IMR-90 (cell line): ENCODE measurements around the gene RAI2. TPM values are rescaled to one million over a fixed set of nuclear protein-coding genes. Genes with fewer than 3 reads are reported as not detected.

Experiments
- ATAC-seq: fragments of 200-7000 bp; cut with Tn5 transposase; 2 replicates; pipeline ENCODE4 v1.9.1; 2020; ENCODE audit warnings: low read depth, mild to moderate bottlenecking, moderate library complexity
- BruUV-seq: library from RNA; stranded (reverse); fragments of 400-500 nt; replicated peaks from 2 replicates; lab custom pipeline; 2021; lab: Mats Ljungman, UMichigan
- CTCF ChIA-PET: fragments of 300-600 bp; formaldehyde crosslinking; extraction: SDS; loops from one replicate; lab custom pipeline; 2021; ENCODE audit warnings: antibody characterized with exemption; lab: Yijun Ruan, JAX
- POLR2A ChIA-PET: fragments of 300-600 bp; sonication (Branson Sonifier 250); formaldehyde crosslinking; loops from one replicate; lab custom pipeline; 2022; ENCODE audit warnings: antibody characterized with exemption; ENCODE audit not compliant: unreplicated experiment; lab: Charles Lee
- DNase-seq: peaks from one replicate; pipeline ENCODE4 v3.0.0; 2013
- H2AFZ ChIP-seq: replicated peaks from 2 replicates; pipeline ENCODE3; 2013; ENCODE audit warnings: low read length, mild to moderate bottlenecking; ENCODE audit not compliant: poor library complexity
- H2AK5ac ChIP-seq: 2 replicates; pipeline ENCODE4 v1.6.1; 2013; ENCODE audit warnings: low read depth, low read length, inconsistent platforms
- H2AK9ac ChIP-seq: replicated peaks from 2 replicates; pipeline ENCODE3; 2013; ENCODE audit warnings: mild to moderate bottlenecking, low read depth, low read length, moderate library complexity; ENCODE audit not compliant: poor library complexity
- H2BK120ac ChIP-seq: 2 replicates; pipeline ENCODE4 v1.6.1; 2013; ENCODE audit warnings: low read depth, low read length, inconsistent platforms
- H2BK15ac ChIP-seq: 3 replicates; pipeline ENCODE4 v1.6.1; 2013; ENCODE audit warnings: low read depth, low read length, inconsistent platforms
- H2BK20ac ChIP-seq: 2 replicates; pipeline ENCODE4 v1.6.1; 2013; ENCODE audit warnings: low read depth, mild to moderate bottlenecking, inconsistent platforms, low read length, moderate library complexity
- H2BK5ac ChIP-seq: 2 replicates; pipeline ENCODE4 v1.6.1; 2013; ENCODE audit warnings: mild to moderate bottlenecking, low read depth, low read length, inconsistent platforms; ENCODE audit not compliant: poor library complexity, severe bottlenecking
- H3K14ac ChIP-seq: replicated peaks from 2 replicates; pipeline ENCODE4 v1.6.1; 2013; ENCODE audit warnings: low read depth, low read length, inconsistent platforms
- H3K18ac ChIP-seq: 2 replicates; pipeline ENCODE4 v1.6.1; 2013; ENCODE audit warnings: low read depth, low read length, control low read depth
- H3K23ac ChIP-seq: 2 replicates; pipeline ENCODE4 v1.6.1; 2013; ENCODE audit warnings: low read depth, low read length, inconsistent platforms
- H3K27ac ChIP-seq: 2 replicates; pipeline ENCODE4 v1.5.1; 2013; ENCODE audit warnings: mild to moderate bottlenecking, control low read depth, low read length; ENCODE audit not compliant: insufficient read depth
- H3K27me3 ChIP-seq: 2 replicates; pipeline ENCODE4 v1.6.1; 2013; ENCODE audit warnings: low read length; ENCODE audit not compliant: control insufficient read depth, insufficient read depth
- H3K36me3 ChIP-seq: 2 replicates; pipeline ENCODE4 v1.6.1; 2013; ENCODE audit warnings: low read length, mixed read lengths; ENCODE audit not compliant: control insufficient read depth, insufficient read depth
- H3K4ac ChIP-seq: 2 replicates; pipeline ENCODE4 v1.6.1; 2013; ENCODE audit warnings: low read depth, low read length, inconsistent platforms
- H3K4me1 ChIP-seq: 2 replicates; pipeline ENCODE4 v1.6.1; 2013; ENCODE audit warnings: low read length, mixed read lengths; ENCODE audit not compliant: control insufficient read depth, insufficient read depth
- H3K4me2 ChIP-seq: 2 replicates; pipeline ENCODE4 v1.6.1; 2013; ENCODE audit warnings: low read depth, mild to moderate bottlenecking, control low read depth, low read length, moderate library complexity
- H3K4me3 ChIP-seq: 2 replicates; pipeline ENCODE4 v1.5.1; 2013; ENCODE audit warnings: low read depth, mild to moderate bottlenecking, control low read depth, low read length, moderate library complexity; ENCODE audit not compliant: insufficient read depth
- H3K56ac ChIP-seq: 2 replicates; pipeline ENCODE4 v1.6.1; 2013; ENCODE audit warnings: low read length, inconsistent platforms; ENCODE audit not compliant: insufficient read depth; ENCODE audit errors: extremely low read depth
- H3K79me1 ChIP-seq, 2 experiments: 2 replicates each; pipeline ENCODE4 v1.6.1; 2013; ENCODE audit warnings: low read length in 2 of 2, inconsistent platforms in 1 of 2, low read depth in 1 of 2
- H3K9ac ChIP-seq: 2 replicates; pipeline ENCODE4 v1.6.1; 2013; ENCODE audit warnings: low read depth, low read length, control low read depth
- H3K9me1 ChIP-seq: 2 replicates; pipeline ENCODE4 v1.6.1; 2013; ENCODE audit warnings: low read length, inconsistent platforms; ENCODE audit not compliant: insufficient read depth
- H3K9me3 ChIP-seq: 2 replicates; pipeline ENCODE4 v1.6.1; 2013; ENCODE audit warnings: low read length; ENCODE audit not compliant: control insufficient read depth, insufficient read depth
- H4K20me1 ChIP-seq: 2 replicates; pipeline ENCODE4 v1.6.1; 2013; ENCODE audit warnings: low read length, inconsistent platforms; ENCODE audit not compliant: insufficient read depth
- H4K5ac ChIP-seq: 2 replicates; pipeline ENCODE4 v1.6.1; 2013; ENCODE audit warnings: mild to moderate bottlenecking, low read depth, low read length, control low read depth
- H4K8ac ChIP-seq, 2 experiments: 2 replicates each; pipeline ENCODE4 v1.6.1; 2013; ENCODE audit warnings: low read depth in 2 of 2, low read length in 2 of 2, control low read depth in 1 of 2, inconsistent platforms in 1 of 2
- H4K91ac ChIP-seq: 2 replicates; pipeline ENCODE4 v1.6.1; 2013; ENCODE audit warnings: low read depth, low read length, inconsistent platforms; ENCODE audit not compliant: insufficient read depth
- BHLHE40 ChIP-seq: fragments of 150-350 bp; IDR thresholded peaks from 2 replicates; pipeline ENCODE4 v1.6.1; 2016; ENCODE audit warnings: mild to moderate bottlenecking, low read depth, low read length
- CEBPB ChIP-seq: IDR thresholded peaks from 2 replicates; pipeline ENCODE4 v1.6.1; 2012; ENCODE audit warnings: low read depth, low read length, improper control_type of control experiment
- ELK1 ChIP-seq: fragments of 150-350 bp; IDR thresholded peaks from 2 replicates; pipeline ENCODE4 v1.6.1; 2016; ENCODE audit warnings: low read depth, mild to moderate bottlenecking, low read length, moderate library complexity, borderline replicate concordance
- FOS ChIP-seq: fragments of 150-350 bp; IDR thresholded peaks from 2 replicates; pipeline ENCODE4 v1.6.1; 2016; ENCODE audit warnings: low read depth, low read length
- MAZ ChIP-seq: IDR thresholded peaks from 2 replicates; pipeline ENCODE4 v1.6.1; 2012; ENCODE audit warnings: low read depth, mild to moderate bottlenecking, low read length, improper control_type of control experiment, moderate library complexity, borderline replicate concordance
- POLR2A ChIP-seq: IDR thresholded peaks from 2 replicates; pipeline ENCODE4 v1.6.1; 2012; ENCODE audit warnings: mild to moderate bottlenecking, low read depth, low read length
- RAD21 ChIP-seq: IDR thresholded peaks from 2 replicates; pipeline ENCODE4 v1.6.1; 2012; ENCODE audit warnings: low read length, improper control_type of control experiment
- RCOR1 ChIP-seq: IDR thresholded peaks from 2 replicates; pipeline ENCODE4 v1.6.1; 2012; ENCODE audit warnings: mild to moderate bottlenecking, low read length, improper control_type of control experiment; ENCODE audit not compliant: insufficient replicate concordance
- SMC3 ChIP-seq: fragments of 150-350 bp; IDR thresholded peaks from 2 replicates; pipeline ENCODE4 v1.6.1; 2016; ENCODE audit warnings: low read depth, mild to moderate bottlenecking, antibody characterized with exemption, low read length, moderate library complexity
- WGBS, 2 experiments: methylation state at CpG; one replicate each; pipeline versions ENCODE4 v1.1.5 to v1.1.7; 2013; ENCODE audit warnings: missing lambda C conversion rate in 2 of 2; ENCODE audit not compliant: insufficient read length in 1 of 2; ENCODE audit errors: extremely low coverage in 2 of 2; 5-methylcytosine and 5-hydroxymethylcytosine counted together
- dilution Hi-C: fragments of 300-500 bp; cut with HindIII; formaldehyde crosslinking; loops from one replicate; pipeline ENCODE4 v1.14.3; 2018; ENCODE audit warnings: low sequenced_read_pairs; ENCODE audit not compliant: unreplicated experiment
- in situ Hi-C: fragments of 300-500 bp; cut with MboI; formaldehyde crosslinking; loops from 3 replicates; pipeline ENCODE4 v1.14.3; 2019; ENCODE audit warnings: low sequenced_read_pairs, inconsistent platforms, mixed read lengths
- intact Hi-C: fragments of 100-400 bp; cut with micrococcal nuclease; formaldehyde crosslinking; loops from 2 replicates; pipeline ENCODE4 v1.10.0; 2022
- polyA plus RNA-seq, 3 experiments: library from polyadenylated mRNA; depleted of rRNA; stranded (reverse); fragments of >200 nt; gene quantifications; 2 replicates each; pipeline ENCODE4 v1.2.3, GENCODE V29; 2012; ENCODE audit warnings: low replicate concordance in 1 of 3
- total RNA-seq: library from RNA; depleted of rRNA; stranded (reverse); fragments of >200 nt; gene quantifications from 2 replicates; pipeline ENCODE4 v1.2.3, GENCODE V29; 2012
- TF ChIP-seq, protein P1 (sequence below): fragments of 150-350 bp; IDR thresholded peaks from 2 replicates; pipeline ENCODE4 v1.6.1; 2017; ENCODE audit warnings: mild to moderate bottlenecking, antibody characterized with exemption, low read length, low read depth
- TF ChIP-seq, protein P2 (sequence below): conservative IDR thresholded peaks from 2 replicates; pipeline ENCODE4 v1.5.1; 2012; ENCODE audit warnings: mild to moderate bottlenecking, low read depth, low read length, improper control_type of control experiment

The RAI2 gene
- total and polyA plus RNA-seq, 2 of the 4 experiments (the other 2 are of a cell fraction): 0.07 TPM; not detected in 1

DNA sequence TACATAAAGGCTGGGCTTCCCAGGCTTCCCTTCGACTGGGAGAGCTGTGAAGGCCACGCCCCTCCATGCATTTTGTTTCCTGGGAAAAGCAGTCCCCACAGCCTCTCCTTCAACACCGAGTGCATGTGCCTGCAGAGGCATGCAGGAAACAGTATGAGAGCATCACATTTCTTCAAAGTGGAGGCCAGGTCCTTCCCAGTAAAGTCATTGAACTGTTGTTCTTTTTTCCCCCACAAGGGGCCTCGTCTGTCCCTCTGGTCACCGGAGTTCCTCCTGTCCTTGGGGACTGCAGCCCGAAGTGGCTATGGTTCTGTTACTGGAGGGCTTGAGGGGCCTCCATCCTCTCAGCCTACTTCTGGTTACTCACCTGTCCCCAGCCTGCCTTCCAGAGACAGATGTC, 56.0 kb downstream of the RAI2 start:
- CTCF ChIA-PET: no interaction called here

More for the DNA sequence above, 56.0 kb downstream of the RAI2 start:
- intact Hi-C loops: no loop called here
- no peak for DNase-seq
- dilution Hi-C loops: no loop called here
- no peaks in the 10 kb centered on the region for H3K36me3 ChIP-seq
- no peaks in the 10 kb centered on the region for H3K4me1 ChIP-seq
- no peak overlapping the region for H3K23ac ChIP-seq
- no peak overlapping the region for H2AK9ac ChIP-seq
- H4K8ac ChIP-seq: no peak overlapping the region
- no peaks in the 10 kb centered on the region for H3K79me1 ChIP-seq
- in situ Hi-C loops: no loop called here
- H3K4ac ChIP-seq: no peak overlapping the region
- H3K9me1 ChIP-seq: no peaks in the 10 kb centered on the region
- H3K27ac ChIP-seq: no peak overlapping the region
- no peak overlapping the region for H3K9ac ChIP-seq
- H3K56ac ChIP-seq: no peak overlapping the region
- H2BK5ac ChIP-seq: no peak overlapping the region
- no peak overlapping the region for H3K4me2 ChIP-seq
- no peak overlapping the region for H2AK5ac ChIP-seq
- no peaks in the 10 kb centered on the region for H3K9me3 ChIP-seq
- TF ChIP-seq SMC3: no peak
- no peak for TF ChIP-seq MAZ
- no peak for TF ChIP-seq ELK1
- TF ChIP-seq RCOR1: no peak
- TF ChIP-seq, protein P1, sequence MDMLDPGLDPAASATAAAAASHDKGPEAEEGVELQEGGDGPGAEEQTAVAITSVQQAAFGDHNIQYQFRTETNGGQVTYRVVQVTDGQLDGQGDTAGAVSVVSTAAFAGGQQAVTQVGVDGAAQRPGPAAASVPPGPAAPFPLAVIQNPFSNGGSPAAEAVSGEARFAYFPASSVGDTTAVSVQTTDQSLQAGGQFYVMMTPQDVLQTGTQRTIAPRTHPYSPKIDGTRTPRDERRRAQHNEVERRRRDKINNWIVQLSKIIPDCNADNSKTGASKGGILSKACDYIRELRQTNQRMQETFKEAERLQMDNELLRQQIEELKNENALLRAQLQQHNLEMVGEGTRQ: no peak
- no peak for TF ChIP-seq FOS
- TF ChIP-seq BHLHE40: no peak
- no peak for TF ChIP-seq RAD21
- no peak for TF ChIP-seq POLR2A
- TF ChIP-seq, protein P2, sequence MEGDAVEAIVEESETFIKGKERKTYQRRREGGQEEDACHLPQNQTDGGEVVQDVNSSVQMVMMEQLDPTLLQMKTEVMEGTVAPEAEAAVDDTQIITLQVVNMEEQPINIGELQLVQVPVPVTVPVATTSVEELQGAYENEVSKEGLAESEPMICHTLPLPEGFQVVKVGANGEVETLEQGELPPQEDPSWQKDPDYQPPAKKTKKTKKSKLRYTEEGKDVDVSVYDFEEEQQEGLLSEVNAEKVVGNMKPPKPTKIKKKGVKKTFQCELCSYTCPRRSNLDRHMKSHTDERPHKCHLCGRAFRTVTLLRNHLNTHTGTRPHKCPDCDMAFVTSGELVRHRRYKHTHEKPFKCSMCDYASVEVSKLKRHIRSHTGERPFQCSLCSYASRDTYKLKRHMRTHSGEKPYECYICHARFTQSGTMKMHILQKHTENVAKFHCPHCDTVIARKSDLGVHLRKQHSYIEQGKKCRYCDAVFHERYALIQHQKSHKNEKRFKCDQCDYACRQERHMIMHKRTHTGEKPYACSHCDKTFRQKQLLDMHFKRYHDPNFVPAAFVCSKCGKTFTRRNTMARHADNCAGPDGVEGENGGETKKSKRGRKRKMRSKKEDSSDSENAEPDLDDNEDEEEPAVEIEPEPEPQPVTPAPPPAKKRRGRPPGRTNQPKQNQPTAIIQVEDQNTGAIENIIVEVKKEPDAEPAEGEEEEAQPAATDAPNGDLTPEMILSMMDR: no peak
- TF ChIP-seq CEBPB: no peak
- H2AFZ ChIP-seq: no peak overlapping the region
- no peaks in the 10 kb centered on the region for H4K20me1 ChIP-seq
- no peak overlapping the region for H4K91ac ChIP-seq
- H4K5ac ChIP-seq: no peak overlapping the region
- no peak overlapping the region for H2BK20ac ChIP-seq
- no peak overlapping the region for H3K4me3 ChIP-seq
- H3K18ac ChIP-seq: no peak overlapping the region
- BruUV-seq: no TSS peak
- H3K14ac ChIP-seq: no peak overlapping the region
- no peak for ATAC-seq
- POLR2A ChIA-PET: no interaction called here
- H2BK120ac ChIP-seq: no peak overlapping the region
- 33% methylated on average over 1 of the region's 6 CpGs; no CpG with 5 or more reads in 1 of the 2 experiments for WGBS, 2 experiments
- H2BK15ac ChIP-seq: no peak overlapping the region
- no peaks in the 10 kb centered on the region; the same call in 1 of the 2 replicates for H3K27me3 ChIP-seq
